Loucy (cell line): ENCODE results near the gene TOB2.

ENCODE experiments used
- H2AFZ ChIP-seq: fragments of 200-600 bp; sonication (generic); 2 replicates; pipeline ENCODE4 v1.6.0; 2016; ENCODE audit warnings: antibody characterized with exemption, mild to moderate bottlenecking, low read length, moderate library complexity
- H3F3A ChIP-seq: fragments of 200-600 bp; 2 replicates; pipeline ENCODE4 v1.6.0; 2016; ENCODE audit warnings: antibody characterized with exemption, low read depth, mild to moderate bottlenecking
- H3K27me3 ChIP-seq: fragments of 200-600 bp; sonication (generic); 2 replicates; pipeline ENCODE4 v1.6.1; 2014; ENCODE audit warnings: low read length, mild to moderate bottlenecking; ENCODE audit not compliant: insufficient read depth, poor library complexity, severe bottlenecking
- H3K36me3 ChIP-seq: fragments of 200-600 bp; sonication (generic); 2 replicates; pipeline ENCODE4 v1.6.1; 2016; ENCODE audit warnings: low read length; ENCODE audit not compliant: insufficient read depth
- H3K4me1 ChIP-seq: fragments of 200-600 bp; sonication (generic); 2 replicates; pipeline ENCODE4 v1.5.1; 2014; ENCODE audit warnings: low read length, mild to moderate bottlenecking; ENCODE audit not compliant: insufficient read depth, poor library complexity, severe bottlenecking
- H3K4me2 ChIP-seq: fragments of 200-600 bp; sonication (generic); 2 replicates; pipeline ENCODE4 v1.6.0; 2014; ENCODE audit warnings: antibody characterized with exemption, low read length, low read depth, mild to moderate bottlenecking; ENCODE audit not compliant: poor library complexity, severe bottlenecking
- H3K4me3 ChIP-seq: fragments of 200-600 bp; sonication (generic); 2 replicates; pipeline ENCODE4 v1.5.1; 2014; ENCODE audit warnings: low read length, mild to moderate bottlenecking, mixed read lengths; ENCODE audit not compliant: poor library complexity, severe bottlenecking
- H3K79me2 ChIP-seq: fragments of 200-600 bp; sonication (generic); 2 replicates; pipeline ENCODE4 v1.6.1; 2014; ENCODE audit warnings: low read length; ENCODE audit not compliant: insufficient read depth
- H3K9ac ChIP-seq: fragments of 200-600 bp; sonication (generic); 2 replicates; pipeline ENCODE4 v1.6.0; 2014; ENCODE audit warnings: mild to moderate bottlenecking, low read depth, low read length, moderate library complexity; ENCODE audit not compliant: poor library complexity, severe bottlenecking
- H3K9me2 ChIP-seq: fragments of 200-600 bp; sonication (generic); replicated peaks from 2 replicates; pipeline ENCODE4 v1.6.1; 2016; ENCODE audit warnings: low read depth, low read length, mixed read lengths
- H3K9me3 ChIP-seq: fragments of 200-600 bp; sonication (generic); 2 replicates; pipeline ENCODE4 v1.6.1; 2014; ENCODE audit warnings: mild to moderate bottlenecking, antibody characterized with exemption, low read length, low read depth; ENCODE audit not compliant: insufficient read depth
- H4K20me1 ChIP-seq: fragments of 200-600 bp; sonication (generic); 2 replicates; pipeline ENCODE4 v1.6.0; 2014; ENCODE audit warnings: antibody characterized with exemption, low read length, mild to moderate bottlenecking; ENCODE audit not compliant: insufficient read depth, poor library complexity, severe bottlenecking
- EZH2phosphoT487 ChIP-seq: fragments of 200-600 bp; IDR thresholded peaks from 2 replicates; pipeline ENCODE4 v1.6.1; 2018; ENCODE audit warnings: antibody characterized with exemption, mild to moderate bottlenecking, moderate library complexity, borderline replicate concordance
- TF ChIP-seq, protein P1 (sequence below): fragments of 200-600 bp; sonication (generic); conservative IDR thresholded peaks from 2 replicates; pipeline ENCODE4 v1.5.1; 2014; ENCODE audit warnings: mild to moderate bottlenecking, antibody characterized with exemption, low read length

The TOB2 gene

GRCh38 chr22:41470886-41471285, 24.3 kb upstream of the TOB2 start:
- TF ChIP-seq, protein P1, sequence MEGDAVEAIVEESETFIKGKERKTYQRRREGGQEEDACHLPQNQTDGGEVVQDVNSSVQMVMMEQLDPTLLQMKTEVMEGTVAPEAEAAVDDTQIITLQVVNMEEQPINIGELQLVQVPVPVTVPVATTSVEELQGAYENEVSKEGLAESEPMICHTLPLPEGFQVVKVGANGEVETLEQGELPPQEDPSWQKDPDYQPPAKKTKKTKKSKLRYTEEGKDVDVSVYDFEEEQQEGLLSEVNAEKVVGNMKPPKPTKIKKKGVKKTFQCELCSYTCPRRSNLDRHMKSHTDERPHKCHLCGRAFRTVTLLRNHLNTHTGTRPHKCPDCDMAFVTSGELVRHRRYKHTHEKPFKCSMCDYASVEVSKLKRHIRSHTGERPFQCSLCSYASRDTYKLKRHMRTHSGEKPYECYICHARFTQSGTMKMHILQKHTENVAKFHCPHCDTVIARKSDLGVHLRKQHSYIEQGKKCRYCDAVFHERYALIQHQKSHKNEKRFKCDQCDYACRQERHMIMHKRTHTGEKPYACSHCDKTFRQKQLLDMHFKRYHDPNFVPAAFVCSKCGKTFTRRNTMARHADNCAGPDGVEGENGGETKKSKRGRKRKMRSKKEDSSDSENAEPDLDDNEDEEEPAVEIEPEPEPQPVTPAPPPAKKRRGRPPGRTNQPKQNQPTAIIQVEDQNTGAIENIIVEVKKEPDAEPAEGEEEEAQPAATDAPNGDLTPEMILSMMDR: no peak
- TF ChIP-seq EZH2phosphoT487: no peak
- Histone ChIP-seq H2AFZ (no peak overlapping the region), H4K20me1 (peaks cover 15% of the 10 kb centered on the region), H3K4me1 (peaks cover 41% of the 10 kb centered on the region), H3K36me3 (peaks cover 6% of the 10 kb centered on the region; the same call in 1 of the 2 replicates), H3F3A (no peaks in the 10 kb centered on the region), H3K4me3 (peak overlapping the region; percentile 15), H3K9me2 (no peaks in the 10 kb centered on the region), H3K27me3 (no peaks in the 10 kb centered on the region), H3K9me3 (no peaks in the 10 kb centered on the region), H3K4me2 (peak overlapping the region; percentile 96), H3K9ac (peak overlapping the region; percentile 33), H3K79me2 (peaks cover 89% of the 10 kb centered on the region)

DNA sequence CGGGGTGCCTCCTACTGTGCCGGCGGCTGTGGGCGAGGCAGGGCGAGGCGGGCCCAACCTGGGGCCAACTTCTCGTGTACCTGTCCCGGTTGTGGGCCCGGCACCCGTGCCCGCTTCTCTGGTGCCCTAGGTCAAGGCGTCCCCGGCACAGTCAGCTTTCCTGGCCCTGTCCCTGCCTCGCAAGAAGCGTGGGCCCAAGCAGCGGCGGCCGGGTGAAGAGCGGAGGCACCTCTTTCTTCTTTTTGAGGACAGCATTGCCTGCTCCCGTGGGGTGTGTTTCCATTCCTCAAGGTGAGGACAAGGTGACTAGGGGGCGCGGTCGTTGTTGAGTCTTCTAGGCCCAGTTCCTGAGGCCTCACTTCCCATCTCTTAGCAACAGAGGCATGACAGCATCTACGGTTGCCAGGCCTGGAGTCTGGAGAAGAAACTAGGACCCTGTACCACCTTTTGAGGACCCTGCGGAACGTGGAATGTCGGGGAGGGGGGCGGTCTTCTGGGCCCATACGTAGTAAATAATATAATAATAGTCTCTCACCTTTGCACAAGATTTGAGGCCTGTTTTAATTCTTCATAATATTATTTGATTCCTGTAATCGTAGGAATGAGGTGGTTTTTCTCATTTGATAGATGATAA, 22.7 kb upstream of the TOB2 start:
- H2AFZ ChIP-seq: peak overlapping the region; percentile 44; the same call in 1 of the 2 replicates
- peaks cover 15% of the 10 kb centered on the region for H4K20me1 ChIP-seq
- H3F3A ChIP-seq: no peaks in the 10 kb centered on the region
- H3K4me1 ChIP-seq: peaks cover 42% of the 10 kb centered on the region
- H3K9ac ChIP-seq: peak overlapping the region; percentile 87
- peaks cover 90% of the 10 kb centered on the region for H3K79me2 ChIP-seq
- H3K4me3 ChIP-seq: peak overlapping the region; percentile 86
- H3K4me2 ChIP-seq: peak overlapping the region; percentile 96
- H3K36me3 ChIP-seq: peaks cover 17% of the 10 kb centered on the region; the same call in 1 of the 2 replicates
- no peaks in the 10 kb centered on the region for H3K9me2 ChIP-seq
- TF ChIP-seq EZH2phosphoT487: no peak
- TF ChIP-seq, protein P1: no peak
- no peaks in the 10 kb centered on the region for H3K27me3 ChIP-seq
- H3K9me3 ChIP-seq: no peaks in the 10 kb centered on the region

DNA sequence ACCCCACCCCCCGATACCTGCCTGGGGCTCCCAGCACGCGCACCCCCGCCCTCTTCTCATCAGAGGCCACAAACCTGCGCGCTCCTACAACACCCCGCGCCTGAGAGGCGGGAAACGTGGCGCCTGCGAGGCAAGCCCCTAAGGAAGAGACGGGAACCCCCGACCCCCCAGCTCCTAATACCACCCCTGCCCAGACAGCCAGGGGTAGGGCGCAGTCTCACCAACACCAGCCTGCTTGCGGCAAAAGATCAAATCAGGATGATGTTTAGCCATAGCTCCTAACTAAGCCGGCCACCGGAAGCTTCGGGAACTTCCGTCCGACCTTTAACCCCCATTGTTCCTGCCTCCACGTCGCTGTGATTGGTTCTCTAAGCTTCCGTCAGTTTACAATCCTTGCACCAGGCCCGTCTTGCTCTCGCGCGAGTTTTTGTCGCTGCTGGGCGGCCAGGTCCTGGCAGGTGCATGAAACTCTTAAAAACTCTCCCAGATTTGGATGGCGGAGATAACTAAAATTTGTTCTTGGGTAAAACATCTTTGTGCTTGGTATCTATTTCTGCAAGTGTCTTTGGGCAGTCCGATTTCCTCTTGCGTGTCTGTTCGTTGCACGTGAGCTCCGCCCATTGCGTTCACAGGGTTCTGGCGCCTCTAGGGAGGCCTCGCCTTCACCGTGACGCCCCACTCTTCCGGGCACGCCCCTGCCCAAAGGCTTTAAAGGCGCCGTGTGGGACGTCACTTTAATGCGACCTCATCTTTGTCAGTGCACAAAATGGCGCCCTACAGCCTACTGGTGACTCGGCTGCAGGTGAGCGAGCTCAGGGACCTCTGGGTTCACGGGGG, 22.0 kb upstream of the TOB2 start, which contains the start of the genes ACO2 and PHF5A:
ACO2 (plus strand) TSS at position 737 of the 837 bp plus-strand sequence; CDS start at position 767, 30 bp downstream.
PHF5A (minus strand) TSS at position 312 of the 837 bp plus-strand sequence; CDS start at position 273, 39 bp downstream.
- TF ChIP-seq, protein P1: no peak
- no peak for TF ChIP-seq EZH2phosphoT487
- peaks cover 38% of the 10 kb centered on the region for H3K4me1 ChIP-seq
- H3K36me3 ChIP-seq: peaks cover 24% of the 10 kb centered on the region; the same call in 1 of the 2 replicates
- peak within 1 kb of the TSS; percentile 86 for H3K4me3 ChIP-seq
- H3K9me2 ChIP-seq: no peaks in the 10 kb centered on the region
- no peaks in the 10 kb centered on the region for H3K9me3 ChIP-seq
- H3K27me3 ChIP-seq: no peaks in the 10 kb centered on the region
- peaks cover 91% of the 10 kb centered on the region for H3K79me2 ChIP-seq
- no peaks in the 10 kb centered on the region for H3F3A ChIP-seq
- peaks cover 15% of the 10 kb centered on the region for H4K20me1 ChIP-seq
- peak within 1 kb of the TSS; percentile 87 for H3K9ac ChIP-seq
- H3K4me2 ChIP-seq: peak within 1 kb of the TSS; percentile 98
- H2AFZ ChIP-seq: peak within 1 kb of the TSS; percentile 86
